Activated T-cell treated with anti-CD3 and anti-CD28 coated beads, Interleukin-2, amount 50 U/mL, for 48 hours (primary cell): ENCODE measurements around the gene ZNF444.

Experiments used
- DNase-seq, 2 experiments: peaks; one replicate each; pipeline ENCODE4 v3.0.0-alpha.2; 2020

Gene ZNF444

GRCh38 chr19:56123266-56123891 lies 17.7 kb upstream of the ZNF444 start:
- no peak for DNase-seq

- DNase-seq: no peak
These were observed 16.5 kb upstream of the ZNF444 start for GRCh38 chr19:56124578-56124977.

GRCh38 chr19:56125806-56126590 lies 15.1 kb upstream of the ZNF444 start:
- no peak for DNase-seq

DNA sequence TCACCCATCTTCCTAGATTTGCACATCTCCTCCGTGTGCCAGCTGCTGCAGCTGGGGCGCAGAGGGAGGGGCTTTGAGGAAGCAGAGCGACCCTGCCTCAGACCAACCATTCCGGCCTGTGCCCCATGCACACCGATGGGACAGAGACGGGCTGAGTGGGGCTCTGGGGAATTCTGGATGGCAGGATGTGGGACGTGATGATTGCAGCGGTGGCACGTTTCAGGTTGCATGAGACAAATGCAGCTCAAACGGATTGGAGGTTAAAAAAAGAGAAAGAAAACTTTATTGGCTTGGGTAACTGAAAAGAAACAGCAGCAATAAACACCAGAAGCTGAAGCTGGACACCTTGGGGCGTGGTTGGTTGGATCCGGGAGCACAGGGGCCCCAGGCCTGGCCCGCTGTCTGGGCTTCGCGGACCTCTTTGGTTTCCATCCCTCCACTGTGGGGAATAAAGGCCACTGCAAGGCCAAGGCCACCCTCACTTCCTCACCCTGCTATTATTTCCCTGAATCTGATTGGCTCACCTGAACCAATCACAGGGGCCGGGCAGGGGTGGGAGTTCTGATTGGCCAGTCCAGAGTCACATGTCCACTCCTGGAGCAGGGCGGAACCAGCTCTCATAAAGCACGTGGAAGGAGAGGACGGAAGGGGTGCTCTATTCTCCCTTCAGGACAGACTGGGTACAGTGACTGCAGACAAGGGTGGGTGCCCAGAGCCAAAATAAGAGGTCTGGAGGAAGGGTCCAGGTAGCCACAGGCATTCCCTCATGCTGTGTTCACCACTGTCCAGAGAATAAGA lies 13.9 kb upstream of the ZNF444 start:
- no peak for DNase-seq

- no peak for DNase-seq
These were observed 11.1 kb upstream of the ZNF444 start for GRCh38 chr19:56130006-56130405.

DNA sequence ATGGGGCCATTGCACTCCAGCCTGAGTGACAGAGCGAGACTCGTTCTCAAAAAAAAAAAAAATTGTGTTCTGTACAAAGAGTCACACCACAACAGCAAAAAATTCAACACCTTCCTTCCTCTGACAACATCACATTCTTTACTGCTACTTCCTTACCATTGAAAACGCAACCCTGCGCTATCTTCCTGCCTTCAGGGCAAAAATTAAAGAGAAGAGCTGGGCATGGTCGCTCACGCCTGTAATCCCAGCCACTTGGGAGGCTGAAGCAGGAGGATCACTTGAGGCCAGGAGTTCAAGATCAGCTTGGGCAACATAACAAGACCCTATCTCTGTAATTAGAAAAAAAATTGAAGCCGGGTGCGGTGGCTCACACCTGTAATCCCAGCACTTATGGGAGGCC lies 9.4 kb upstream of the ZNF444 start:
- DNase-seq: no peak

GRCh38 chr19:56132316-56132822 lies 8.7 kb upstream of the ZNF444 start:
- DNase-seq: no peak

DNA sequence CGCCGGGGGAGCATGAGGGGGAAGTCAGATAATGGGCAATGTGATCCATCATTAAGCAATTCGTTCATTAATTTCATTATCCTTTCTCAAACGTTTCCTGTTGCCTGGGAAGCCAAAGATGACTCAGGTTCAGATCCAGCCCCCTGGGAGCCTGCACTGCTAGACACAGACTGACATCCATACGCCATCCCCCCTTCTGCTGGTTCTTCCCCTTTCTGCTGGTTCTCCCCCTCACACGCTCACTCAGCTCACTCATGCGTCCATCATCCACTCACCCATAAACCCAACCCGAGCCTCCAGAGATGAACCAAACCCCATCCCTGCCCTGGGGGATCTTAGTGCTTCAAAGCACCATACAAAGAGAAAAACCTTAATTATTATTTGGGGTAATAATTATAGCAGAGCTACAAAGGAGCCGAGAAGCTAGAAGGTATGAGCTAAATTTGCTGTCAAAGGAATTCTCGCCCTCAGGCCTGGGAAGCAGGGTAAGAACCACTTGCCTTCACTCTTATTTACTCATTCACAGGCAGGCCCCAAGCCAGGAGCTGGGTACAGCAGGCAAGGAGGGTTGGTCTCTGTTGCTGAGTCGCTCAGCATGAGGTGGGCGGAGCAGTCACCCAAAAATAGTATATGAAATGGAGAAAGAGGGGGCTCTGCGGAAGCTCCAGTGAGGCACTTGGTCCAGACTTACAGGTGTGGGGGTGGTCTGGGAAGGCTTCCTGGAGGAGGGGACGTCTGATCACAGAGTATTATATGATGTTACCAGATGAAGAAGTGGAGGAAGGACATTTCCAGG lies 7.0 kb upstream of the ZNF444 start:
- DNase-seq: no peak

- DNase-seq: no peak
These were observed 6.5 kb upstream of the ZNF444 start for GRCh38 chr19:56134654-56134921.

DNA sequence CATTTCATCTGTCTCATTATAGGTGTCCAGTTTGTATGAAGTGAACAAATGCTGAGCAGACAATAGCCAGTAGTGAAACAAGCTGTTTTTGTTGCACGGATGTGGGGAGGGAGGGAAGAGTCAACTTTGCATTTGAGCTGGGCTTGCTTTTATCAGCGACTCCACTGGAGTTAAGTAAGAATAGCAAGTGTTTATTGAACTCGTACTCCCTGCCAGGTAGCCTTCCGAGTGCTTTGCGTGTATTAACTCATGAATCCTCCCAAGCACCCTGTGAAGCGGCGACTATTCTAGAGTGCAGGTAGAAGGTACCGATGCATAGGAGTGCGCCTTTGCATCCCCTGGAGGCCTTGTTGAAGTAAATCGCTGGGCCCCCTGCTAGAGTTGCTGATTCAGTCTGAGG lies 4.7 kb upstream of the ZNF444 start:
- DNase-seq: no peak

DNA sequence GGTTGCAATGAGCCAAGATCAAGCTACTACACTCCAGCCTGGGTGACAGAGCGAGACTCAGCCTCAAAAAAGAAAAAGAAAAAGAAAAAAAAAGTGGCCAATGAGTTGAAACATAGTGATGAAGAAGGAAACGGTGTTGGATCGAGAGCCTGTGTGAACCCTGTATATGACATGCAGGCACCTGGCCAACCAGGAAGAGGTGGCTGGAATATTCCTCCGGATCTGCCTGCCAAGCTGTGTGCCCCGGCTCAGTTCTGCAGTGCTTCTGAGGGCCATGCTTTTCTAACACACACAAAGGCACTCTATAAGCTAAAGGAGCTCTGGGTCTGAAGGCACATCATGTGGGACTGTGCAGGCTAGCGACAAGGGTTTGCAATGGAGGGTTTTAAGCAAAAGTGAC lies 3.7 kb upstream of the ZNF444 start:
- no peak for DNase-seq

DNA sequence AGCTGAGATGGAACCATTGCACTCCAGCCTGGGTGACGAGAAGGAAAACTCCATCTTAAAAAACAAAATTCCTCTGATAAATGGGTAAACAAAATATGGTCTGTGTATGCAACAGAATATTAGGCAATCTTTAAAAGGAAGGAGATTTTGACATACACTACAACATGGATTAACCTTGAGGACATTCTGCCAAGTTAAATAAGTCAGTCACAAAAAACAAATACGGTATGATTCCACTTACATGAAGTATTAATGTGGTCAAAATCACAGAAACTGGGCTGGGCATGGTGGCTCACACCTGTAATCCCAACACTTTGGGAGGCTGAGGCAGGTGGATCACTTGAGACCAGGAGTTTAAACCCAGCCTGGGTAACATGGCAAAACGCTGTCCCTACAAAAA lies 3.0 kb upstream of the ZNF444 start:
- no peak for DNase-seq

GRCh38 chr19:56139847-56140582 lies 1.1 kb upstream of the ZNF444 start:
- DNase-seq: peak in 1 of 2 experiments; percentile 35

DNA sequence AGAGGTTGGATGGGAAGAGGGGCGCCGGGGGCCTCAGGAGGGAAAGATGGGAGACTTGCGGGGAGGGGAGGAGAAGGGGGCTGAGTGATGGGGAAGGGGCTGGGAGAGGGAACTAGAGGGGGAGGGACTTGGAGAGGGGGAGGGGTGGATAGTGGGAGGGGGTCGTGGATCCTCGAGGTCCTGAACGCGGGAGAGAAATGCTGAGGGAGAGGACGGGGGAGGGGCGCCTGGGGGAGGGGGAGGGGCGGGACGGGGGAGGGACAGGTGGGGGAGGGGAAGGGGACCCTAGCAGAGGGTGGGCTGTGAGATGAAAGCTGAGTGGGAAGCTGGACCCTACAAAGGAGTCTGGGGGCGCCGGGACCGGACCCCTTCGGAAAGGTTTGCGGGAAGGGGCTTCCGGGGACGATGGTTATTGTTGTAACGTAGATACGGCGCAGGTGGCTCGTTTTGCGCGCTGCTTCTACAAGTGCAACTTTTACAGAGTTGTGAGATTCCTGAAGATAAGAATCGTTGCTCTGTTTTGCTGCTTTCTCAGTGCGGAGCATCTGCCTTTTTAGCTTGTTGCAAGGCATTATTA lies 418 bp downstream of the ZNF444 start:
- peak; percentile 41 to 50 for DNase-seq

DNA sequence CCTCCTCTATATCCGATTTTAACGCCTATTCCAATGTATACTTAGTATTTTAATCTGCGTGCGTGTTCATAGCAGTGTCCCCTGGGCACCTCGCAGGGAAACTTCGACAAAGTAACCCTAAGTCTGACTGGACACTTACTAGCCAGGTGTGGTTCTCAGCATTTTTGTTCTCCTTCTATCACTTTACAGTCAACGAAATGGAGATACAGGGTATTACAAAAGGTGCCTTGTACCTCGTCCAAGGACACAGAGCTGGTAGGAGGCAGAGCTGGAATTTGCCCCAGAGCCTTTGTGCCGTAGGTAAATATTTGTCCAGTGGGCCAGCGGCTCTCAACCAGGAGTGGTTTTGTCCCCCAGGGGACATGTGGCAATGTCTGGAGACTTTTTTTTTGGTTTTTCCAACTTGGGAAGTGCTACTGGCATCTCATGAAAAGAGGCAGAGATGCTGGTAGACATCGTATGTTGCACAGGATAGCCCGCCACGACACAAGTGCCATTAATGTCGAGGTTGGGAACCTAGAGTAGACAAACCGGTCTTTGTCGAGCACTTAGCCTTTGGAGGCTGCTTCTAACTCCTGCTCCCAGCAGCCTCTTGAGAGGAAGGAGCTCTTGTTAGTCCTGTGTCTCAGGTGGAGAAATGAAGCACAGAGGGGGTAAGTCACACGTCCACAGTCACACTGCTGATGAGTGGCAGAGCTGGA lies 1.1 kb downstream of the ZNF444 start:
- DNase-seq: no peak

DNA sequence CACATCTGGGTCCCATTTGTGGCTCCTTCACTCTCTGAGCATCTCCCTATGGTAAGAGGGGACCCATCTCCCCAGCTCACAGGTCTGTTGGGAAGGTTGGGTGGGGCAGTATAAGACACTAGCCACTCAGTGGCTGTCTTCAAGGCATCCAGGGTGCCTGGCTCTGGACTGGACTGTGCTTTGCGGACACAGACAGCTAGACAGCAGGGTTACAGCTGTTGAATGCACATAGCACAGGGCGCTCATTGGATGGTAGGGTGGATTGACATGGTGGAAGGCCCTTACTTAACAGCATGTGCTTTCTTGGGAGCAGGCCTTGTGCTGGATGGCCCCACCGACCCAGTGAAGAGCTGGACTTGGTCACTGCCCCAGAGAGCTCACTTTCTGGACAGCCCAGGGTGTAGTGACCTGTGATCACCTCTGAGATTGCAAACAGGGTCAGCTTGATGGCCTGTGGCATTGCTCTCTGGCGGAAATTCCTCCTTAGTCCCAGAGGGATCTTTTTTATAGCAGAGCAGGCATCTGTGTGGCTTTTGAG lies 1.9 kb downstream of the ZNF444 start:
- no peak for DNase-seq

DNA sequence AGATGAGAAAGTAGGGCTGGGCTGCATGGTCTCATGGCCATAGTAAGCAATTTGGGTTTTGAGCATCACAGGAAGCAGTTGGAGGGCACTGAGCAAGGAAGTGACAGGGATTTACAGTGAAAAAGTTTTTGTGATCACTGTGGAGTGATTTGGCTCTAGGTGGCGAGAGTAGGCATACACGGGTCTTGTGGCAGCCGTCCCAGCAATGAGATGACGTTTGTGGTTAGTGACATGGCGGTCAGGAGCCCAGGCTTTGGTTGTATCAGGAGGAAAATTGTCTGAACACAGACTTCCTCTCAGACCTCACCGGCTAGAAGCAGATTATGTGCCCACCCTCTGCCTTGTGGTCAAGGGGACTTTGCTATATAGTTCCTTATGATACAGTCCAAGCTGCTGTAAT lies 3.3 kb downstream of the ZNF444 start:
- no peak for DNase-seq

DNA sequence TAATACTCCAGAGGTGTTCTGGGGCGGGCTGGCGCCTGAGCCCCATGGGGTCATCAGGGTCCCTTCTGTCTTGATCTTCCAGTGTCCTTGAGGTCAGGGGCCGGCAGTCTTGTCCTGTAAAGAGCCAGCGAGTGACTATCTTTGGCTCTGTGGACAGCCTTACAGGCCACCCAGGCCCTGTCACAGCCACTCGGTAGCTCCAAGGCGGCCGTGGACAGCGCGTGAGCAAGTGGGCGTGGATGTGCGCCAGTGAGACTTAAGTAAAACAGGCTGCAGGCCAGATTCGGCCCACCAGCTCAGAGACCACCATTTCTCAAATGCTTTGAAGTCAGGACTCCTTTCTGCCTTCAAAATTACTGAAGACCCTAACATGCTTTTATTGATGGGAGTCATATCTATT lies 3.7 kb downstream of the ZNF444 start:
- no peak for DNase-seq

GRCh38 chr19:56145698-56146097 lies 4.6 kb downstream of the ZNF444 start:
- no peak for DNase-seq

GRCh38 chr19:56146904-56147303 lies 5.8 kb downstream of the ZNF444 start:
- no peak for DNase-seq

- DNase-seq: no peak
These were observed 6.2 kb downstream of the ZNF444 start for GRCh38 chr19:56147307-56147706.
